EH (cell line): ENCODE data around the gene RFLNA.
A peak's percentile ranks its signal among the peaks of the same experiment; 100 is the strongest.

ENCODE experiments used
- DNase-seq: peaks from one replicate; pipeline ENCODE4 v3.0.0-alpha.2; 2015; ENCODE audit warnings: low read depth

The RFLNA gene

GRCh38 chr12:124336742-124337520 is 42.0 kb downstream of the RFLNA start:
- DNase-seq: no peak

- no peak for DNase-seq
These were observed 42.7 kb downstream of the RFLNA start for GRCh38 chr12:124337622-124338021.

- peak; percentile 27 for DNase-seq
These were observed 43.6 kb downstream of the RFLNA start for GRCh38 chr12:124338448-124338847.

DNA sequence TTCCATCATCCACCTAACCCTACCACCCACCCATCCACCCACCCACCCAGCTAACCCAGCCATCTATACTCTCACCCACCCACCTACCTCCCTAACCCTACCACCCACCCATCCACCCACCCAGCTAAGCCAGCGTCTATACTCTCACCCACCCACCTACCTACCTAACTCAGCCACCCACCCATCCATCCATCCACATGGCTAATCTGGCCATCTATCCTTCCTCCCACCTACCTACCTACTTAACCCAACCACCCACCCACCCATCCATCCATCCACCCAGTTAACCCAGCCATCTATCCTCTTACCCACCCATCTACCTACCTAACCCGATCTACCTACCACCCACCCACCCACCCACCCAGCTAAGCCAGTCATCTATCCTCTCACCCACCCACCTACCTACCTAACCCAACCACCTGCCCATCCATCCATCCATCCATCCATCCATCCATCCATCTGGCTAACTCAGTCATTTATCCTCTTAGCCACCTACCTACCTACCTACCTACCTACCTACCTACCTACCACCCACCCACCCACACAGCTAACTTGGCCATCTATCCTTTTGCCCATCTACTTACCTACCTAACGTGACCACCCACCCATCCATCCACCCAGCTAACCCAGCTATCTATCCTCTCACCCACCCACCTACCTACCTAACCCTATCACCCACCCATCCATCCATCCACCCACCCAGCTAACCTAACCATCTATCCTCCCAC is 44.1 kb downstream of the RFLNA start:
- no peak for DNase-seq

GRCh38 chr12:124340080-124340900 is 45.4 kb downstream of the RFLNA start:
- DNase-seq: no peak

DNA sequence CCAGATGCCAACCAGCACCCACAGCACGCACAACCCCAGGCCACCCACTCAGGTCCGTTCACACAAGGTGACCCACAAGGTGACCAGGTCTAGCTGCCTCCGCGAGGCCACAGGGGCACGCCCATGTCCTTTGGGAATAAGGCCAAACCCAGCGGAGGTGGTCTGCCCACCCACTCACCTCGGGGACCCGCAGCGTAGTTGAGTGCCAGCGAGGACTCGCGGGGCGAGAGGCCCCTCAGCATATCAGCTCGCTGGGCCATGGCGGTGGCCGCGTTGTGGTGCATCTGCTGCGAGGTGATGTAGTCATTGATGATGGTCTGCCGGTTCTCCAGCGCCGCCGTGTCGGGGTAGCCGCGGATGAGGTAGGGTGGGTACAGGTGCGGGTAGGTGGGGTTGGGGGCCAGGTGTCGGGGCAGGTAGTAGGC is 46.8 kb downstream of the RFLNA start:
- no peak for DNase-seq

GRCh38 chr12:124344022-124344421 is 49.1 kb downstream of the RFLNA start:
- no peak for DNase-seq

GRCh38 chr12:124344526-124344925 is 49.6 kb downstream of the RFLNA start:
- no peak for DNase-seq

GRCh38 chr12:124345795-124346194 is 50.9 kb downstream of the RFLNA start:
- DNase-seq: no peak

DNA sequence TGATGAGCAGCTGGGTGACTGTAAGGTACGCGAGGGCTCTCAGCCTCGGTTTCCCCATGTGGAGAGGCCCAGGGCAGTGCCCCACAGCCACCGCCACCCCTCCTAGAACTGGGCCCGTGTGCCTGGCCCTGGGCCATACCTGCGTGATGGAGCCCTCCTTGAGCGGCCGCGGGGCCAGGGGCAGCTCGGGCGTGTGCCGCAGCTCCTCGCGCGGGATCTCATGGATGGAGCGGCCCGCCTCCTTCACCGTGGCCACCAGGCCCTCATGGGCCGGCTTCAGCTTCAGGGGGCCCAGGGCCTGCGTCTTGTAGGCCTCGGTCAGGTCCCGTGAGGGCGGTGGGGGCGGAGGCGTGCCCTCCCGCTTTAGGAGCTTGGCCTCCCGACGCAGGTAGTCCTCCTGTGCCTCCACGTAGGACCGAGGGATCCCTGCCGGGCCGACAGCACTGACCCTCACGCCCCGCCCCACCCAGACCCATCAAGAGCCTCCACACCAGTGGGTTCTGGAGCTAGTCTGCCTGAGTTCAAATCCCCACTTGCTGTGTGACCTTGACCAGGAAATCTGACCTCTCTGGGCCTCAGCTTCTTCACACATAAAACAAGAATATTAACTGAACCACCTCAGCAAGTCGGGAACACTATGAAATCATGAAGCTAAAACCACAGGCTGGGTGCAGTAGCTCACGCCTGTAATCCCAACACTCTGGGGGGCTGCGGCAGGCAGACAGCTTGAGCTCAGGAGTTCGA is 51.7 kb downstream of the RFLNA start:
- no peak for DNase-seq

GRCh38 chr12:124347335-124347734 is 52.4 kb downstream of the RFLNA start:
- DNase-seq: no peak

DNA sequence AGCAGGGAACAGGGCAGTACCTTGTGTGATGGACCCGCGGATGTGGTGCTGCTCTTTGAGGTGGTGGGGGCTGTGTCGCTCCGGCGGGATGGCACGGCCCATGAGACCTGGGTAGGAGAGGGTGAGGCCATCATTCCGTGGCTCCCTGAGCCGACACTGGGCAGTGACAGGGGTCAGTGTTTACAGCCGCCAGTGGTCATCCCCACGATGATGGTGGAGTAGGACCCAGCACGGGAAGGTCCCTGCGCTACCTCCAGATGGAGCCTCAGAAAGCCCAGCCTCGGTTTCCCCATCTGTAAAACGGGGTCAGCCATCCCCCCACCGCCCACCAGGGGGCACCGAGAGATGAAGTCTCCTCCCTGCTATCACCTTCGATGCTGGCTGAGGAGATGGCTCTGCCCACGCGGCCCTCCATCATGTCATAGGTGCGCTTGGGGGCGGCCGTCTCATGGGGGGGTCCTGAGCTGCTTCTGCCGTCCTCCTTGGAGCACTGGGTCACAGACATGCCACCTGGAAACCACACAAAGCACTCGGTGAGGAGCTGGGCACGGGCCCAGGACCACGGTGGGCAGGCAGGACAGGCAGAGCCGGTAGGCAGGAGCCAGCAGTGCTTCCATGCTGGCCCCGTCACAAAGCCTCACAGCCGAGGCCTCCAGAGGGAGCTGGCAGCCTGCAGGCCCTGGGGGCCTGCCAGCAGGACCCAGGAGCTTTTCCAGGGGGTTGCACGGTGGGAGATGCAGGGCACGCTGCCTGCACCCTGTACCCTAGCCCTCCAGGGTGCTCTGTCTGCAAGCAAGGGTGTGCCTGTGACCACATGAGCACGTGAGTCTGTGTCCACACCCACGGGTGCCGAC is 53.1 kb downstream of the RFLNA start:
- DNase-seq: no peak

DNA sequence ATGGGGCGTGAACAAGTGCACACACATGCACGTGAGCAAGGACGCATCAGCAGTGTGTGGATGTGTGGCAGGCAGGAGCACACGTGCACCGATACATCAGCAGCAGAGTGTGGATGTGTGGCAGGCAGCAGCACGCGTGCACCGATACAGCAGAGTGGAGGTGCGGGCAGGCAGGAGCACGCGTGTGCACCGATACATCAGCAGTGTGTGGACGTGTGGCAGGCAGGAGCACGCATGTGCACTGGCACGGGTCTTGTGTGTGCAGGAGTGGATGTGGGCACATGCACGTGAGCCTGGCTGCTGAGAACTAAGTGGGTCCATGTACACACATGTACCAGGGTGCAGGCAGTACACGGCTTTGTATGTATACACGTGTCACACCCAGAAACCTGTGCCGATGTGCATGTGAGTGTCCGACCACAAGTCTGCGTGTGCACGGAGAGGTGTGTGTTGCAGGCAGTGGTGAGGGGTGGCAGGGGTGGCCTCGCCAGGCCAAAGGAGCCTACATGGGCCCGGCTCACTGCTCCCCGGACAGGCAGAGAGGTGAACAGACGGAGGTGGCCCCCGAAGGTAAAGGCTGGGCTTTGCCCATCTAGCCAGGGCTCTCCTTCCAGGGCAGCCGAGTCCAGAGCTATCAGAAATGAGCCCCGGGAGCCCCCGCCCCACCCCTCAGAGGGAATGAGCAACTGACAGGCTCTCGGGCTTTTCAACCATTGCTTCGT is 53.9 kb downstream of the RFLNA start:
- no peak for DNase-seq

GRCh38 chr12:124350491-124350890 is 55.6 kb downstream of the RFLNA start:
- no peak for DNase-seq

- DNase-seq: no peak
These were observed 56.5 kb downstream of the RFLNA start for GRCh38 chr12:124351422-124351821.

- no peak for DNase-seq
These were observed 57.4 kb downstream of the RFLNA start for GRCh38 chr12:124352257-124352656.

DNA sequence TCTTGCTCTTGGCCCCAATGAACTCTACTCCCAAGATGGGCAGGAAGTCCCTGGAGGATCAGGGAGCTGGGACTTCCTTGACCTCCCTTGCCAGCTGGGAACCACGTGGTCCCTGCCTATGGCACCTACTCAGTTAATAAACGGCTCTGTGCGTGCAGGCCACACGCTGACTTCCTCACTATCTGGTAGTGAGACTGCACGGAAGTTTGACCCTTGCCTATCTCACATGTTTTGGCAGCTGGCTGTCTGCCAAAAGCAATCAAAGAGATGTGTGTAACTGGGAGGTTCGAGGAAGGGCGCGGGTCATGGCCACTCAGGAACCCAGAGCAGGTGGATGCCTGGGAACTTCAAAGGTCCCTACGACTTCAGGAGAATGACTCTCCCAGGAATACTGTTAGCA is 57.9 kb downstream of the RFLNA start:
- peak; percentile 41 for DNase-seq

GRCh38 chr12:124354400-124354799 is 59.5 kb downstream of the RFLNA start:
- no peak for DNase-seq

DNA sequence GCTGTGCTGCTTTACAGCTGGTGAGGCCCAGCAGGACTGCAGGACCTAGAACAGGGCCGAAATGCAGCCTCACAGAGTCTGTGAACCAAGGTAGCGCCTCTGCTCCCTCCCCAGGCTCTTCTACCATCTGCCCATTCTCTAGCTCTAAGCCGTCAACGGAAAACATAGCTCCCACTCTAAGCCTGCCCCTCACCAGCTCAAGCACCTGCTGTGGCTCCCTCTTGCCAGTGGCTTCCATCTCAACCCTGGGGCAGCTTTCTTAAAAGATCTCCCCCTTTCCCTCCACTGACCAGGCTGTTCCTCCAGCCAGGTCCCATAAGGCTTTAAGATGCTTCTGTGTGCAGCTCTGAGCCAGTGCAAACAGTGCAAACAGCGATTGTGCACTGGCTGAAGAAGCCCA is 61.3 kb downstream of the RFLNA start:
- DNase-seq: no peak

DNA sequence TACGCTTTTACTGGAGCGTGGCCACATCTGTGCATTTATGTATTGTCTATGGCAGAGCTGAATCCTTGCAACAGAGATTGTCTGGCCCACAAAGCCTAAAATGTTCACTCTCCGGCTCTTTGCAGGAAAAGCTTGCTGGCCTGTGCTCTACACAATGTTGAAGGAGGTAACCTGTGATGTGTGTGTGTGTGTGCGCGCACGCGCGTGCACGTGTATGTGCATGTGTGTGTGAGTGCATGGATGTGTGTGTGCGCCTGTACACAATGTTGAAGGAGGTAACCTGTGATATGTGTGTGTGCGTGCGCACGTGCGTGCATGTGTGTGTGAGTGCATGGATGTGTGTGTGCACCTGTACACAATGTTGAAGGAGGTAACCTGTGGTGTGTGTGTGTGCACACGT is 62.7 kb downstream of the RFLNA start:
- DNase-seq: no peak
